ENCODE data around the gene ZNF280A. TPM values are rescaled to one million over a fixed set of nuclear protein-coding genes. Genes with fewer than 3 reads are reported as not detected.

The ZNF280A gene
- total RNA-seq, 4 donors from 2014 or later = 0.21 to 0.59 TPM; not detected in 2

DNA sequence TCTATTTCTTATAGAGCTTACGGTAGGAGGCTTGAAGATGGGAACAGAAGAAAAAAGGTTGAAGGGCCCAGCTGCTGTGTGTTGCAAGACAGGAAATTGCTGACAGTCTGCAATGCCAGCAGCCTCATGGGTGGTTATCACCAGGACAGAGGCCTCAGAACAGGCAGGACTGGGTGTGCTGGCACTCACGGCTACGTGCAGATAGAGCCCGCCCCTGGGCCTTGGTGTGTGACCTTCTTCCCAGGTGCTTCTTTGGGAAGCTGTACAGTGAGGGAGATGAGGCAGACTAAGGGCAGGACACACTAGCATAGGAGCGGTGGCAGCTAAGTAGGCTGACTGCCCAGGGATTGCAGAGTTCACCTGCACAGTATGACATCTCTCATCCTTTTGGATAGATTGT lies 26.4 kb upstream of the ZNF280A start:
- Histone ChIP-seq H3K27me3 (no peaks in the 10 kb centered on the region), H3K27ac (no peak overlapping the region), H3K4me1 (no peaks in the 10 kb centered on the region), H3K9me3 (no peaks in the 10 kb centered on the region), H3K36me3 (no peaks in the 10 kb centered on the region), H3K4me3 (no peak overlapping the region)
- WGBS, 2 donors = 74 to 76% methylated on average over 5 of the region's 5 CpGs
- TF ChIP-seq EP300 (IDR thresholded peaks at IDR 0.05) (no peak), POLR2A (IDR thresholded peaks at IDR 0.05) (no peak)
- TF ChIP-seq, protein P1, sequence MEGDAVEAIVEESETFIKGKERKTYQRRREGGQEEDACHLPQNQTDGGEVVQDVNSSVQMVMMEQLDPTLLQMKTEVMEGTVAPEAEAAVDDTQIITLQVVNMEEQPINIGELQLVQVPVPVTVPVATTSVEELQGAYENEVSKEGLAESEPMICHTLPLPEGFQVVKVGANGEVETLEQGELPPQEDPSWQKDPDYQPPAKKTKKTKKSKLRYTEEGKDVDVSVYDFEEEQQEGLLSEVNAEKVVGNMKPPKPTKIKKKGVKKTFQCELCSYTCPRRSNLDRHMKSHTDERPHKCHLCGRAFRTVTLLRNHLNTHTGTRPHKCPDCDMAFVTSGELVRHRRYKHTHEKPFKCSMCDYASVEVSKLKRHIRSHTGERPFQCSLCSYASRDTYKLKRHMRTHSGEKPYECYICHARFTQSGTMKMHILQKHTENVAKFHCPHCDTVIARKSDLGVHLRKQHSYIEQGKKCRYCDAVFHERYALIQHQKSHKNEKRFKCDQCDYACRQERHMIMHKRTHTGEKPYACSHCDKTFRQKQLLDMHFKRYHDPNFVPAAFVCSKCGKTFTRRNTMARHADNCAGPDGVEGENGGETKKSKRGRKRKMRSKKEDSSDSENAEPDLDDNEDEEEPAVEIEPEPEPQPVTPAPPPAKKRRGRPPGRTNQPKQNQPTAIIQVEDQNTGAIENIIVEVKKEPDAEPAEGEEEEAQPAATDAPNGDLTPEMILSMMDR (IDR thresholded peaks at IDR 0.05) = no peak
- DNase-seq (ENCODE audit: low spot score in 2 of 2) = peak in 1 of 2 donors; percentile 17

DNA sequence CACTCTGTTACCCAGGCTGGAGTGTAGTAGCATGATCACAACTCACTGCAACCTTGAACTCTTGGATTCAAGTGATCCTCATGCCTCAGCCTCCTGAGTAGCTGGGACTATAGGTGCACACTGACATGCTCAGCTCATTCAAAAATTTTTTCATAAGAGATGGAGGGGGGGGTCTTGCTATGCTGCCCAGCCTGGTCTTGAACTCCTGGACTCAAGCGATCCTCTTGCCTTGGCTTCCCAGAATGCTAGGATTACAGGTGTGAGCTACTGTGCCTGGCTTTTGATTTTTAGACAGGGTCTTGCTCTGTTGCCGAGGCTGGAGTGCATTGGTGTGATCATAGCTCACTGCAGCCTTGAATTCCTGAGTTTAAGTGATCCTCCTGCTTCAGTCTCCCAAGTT lies 25.0 kb upstream of the ZNF280A start:
- Histone ChIP-seq H3K27me3 (no peaks in the 10 kb centered on the region), H3K27ac (no peak overlapping the region), H3K9me3 (no peaks in the 10 kb centered on the region), H3K4me3 (no peak overlapping the region), H3K36me3 (no peaks in the 10 kb centered on the region), H3K4me1 (no peaks in the 10 kb centered on the region)
- TF ChIP-seq, protein P1 (IDR thresholded peaks at IDR 0.05) = no peak
- TF ChIP-seq POLR2A (IDR thresholded peaks at IDR 0.05) = no peak
- no peak for TF ChIP-seq EP300 (IDR thresholded peaks at IDR 0.05)
- 83 to 92% methylated on average over 2 of the region's 2 CpGs for WGBS, 2 donors
- no peak for DNase-seq (ENCODE audit: low spot score in 2 of 2)

DNA sequence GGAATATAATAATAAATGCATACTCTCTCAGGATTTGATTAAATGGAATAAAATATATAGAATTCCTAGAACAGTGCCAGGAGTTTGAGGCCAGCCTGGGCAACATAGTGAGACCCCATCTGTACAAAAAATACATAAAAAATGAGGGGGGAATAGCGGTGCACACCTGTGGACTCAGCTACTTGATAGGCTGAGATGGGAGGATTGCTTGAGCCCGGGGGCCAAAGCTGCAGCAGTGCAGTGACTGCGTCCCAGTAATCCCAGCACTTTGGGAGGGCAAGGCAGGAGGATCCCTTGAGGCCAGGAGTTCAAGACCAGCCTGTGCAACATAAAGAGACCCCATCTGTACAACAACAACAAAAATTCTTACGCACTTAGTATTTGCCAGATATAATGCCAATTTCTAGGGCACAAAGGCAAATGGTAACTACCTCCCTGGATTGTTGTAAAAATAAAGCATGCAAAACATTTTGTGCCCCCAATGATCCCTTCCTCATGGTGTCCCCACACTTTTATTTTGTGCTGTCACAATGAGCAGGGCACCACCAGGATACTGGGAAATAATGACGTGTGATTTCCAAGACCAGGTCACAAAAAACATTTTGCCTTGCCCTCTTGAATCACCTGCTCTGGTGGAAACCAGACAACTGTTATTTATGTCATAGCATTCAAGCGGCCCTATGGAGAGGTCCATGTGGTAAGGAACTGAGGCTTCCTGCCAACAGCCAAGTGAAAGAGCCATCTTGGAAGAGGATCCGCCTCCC lies 18.3 kb upstream of the ZNF280A start:
- TF ChIP-seq POLR2A (IDR thresholded peaks at IDR 0.05) = no peak
- TF ChIP-seq EP300 (IDR thresholded peaks at IDR 0.05) = no peak
- TF ChIP-seq, protein P1 (IDR thresholded peaks at IDR 0.05) = no peak
- Histone ChIP-seq H3K36me3 (no peaks in the 10 kb centered on the region), H3K4me3 (no peak overlapping the region), H3K27me3 (no peaks in the 10 kb centered on the region), H3K9me3 (no peaks in the 10 kb centered on the region), H3K27ac (no peak overlapping the region), H3K4me1 (no peaks in the 10 kb centered on the region)
- DNase-seq (ENCODE audit: low spot score in 2 of 2) = no peak
- WGBS, 2 donors = 75 to 85% methylated on average over 7 of the region's 7 CpGs

DNA sequence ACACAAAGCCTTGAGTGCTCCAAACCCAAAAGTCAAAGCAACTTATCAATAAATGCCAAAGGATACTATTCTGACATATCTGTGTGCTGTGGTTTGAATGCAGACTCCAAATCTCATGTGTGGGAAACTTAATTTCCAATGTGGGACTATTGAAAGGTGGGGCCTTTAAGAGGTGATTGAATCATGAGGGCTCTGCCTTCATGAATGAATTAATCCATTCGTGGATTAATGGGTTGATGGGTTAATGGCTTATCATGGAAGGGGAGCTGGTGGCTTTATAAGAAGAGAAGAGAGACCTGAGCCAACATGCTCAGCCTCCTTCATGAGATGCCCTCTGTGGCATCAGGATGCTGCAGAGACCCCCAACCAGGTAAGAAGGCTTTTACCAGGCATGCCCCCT lies 16.8 kb upstream of the ZNF280A start:
- no peak overlapping the region for H3K27ac ChIP-seq
- H3K27me3 ChIP-seq = no peaks in the 10 kb centered on the region
- H3K9me3 ChIP-seq = no peaks in the 10 kb centered on the region
- H3K4me1 ChIP-seq = no peaks in the 10 kb centered on the region
- H3K4me3 ChIP-seq = no peak overlapping the region
- no peaks in the 10 kb centered on the region for H3K36me3 ChIP-seq
- whole genome bisulfite sequencing, 2 donors = 35 to 38% methylated on average over 1 of the region's 1 CpG
- no peak for DNase-seq (ENCODE audit: low spot score in 2 of 2)
- TF ChIP-seq POLR2A (IDR thresholded peaks at IDR 0.05) = no peak
- no peak for TF ChIP-seq EP300 (IDR thresholded peaks at IDR 0.05)
- TF ChIP-seq, protein P1 (IDR thresholded peaks at IDR 0.05) = no peak

DNA sequence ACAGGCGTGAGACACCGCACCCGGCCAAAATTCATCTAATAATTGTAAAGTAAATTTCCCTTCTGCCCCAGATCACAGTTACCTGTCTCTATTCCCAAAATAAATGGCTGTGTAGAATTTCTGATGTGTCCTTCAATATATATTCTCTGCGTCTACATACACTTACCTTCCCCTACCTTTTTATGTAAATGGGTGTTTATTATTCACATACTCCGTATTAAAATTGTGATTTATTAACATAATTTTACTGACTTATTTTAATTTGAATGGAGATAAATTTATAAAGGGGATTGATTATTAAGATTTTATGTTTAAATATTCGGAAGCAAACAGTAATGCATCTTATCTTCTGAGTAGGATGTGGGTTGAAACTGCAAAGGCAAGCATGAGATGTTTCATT lies 16.4 kb upstream of the ZNF280A start:
- Histone ChIP-seq H3K27me3 (no peaks in the 10 kb centered on the region), H3K4me3 (no peak overlapping the region), H3K9me3 (no peaks in the 10 kb centered on the region), H3K27ac (no peak overlapping the region), H3K36me3 (no peaks in the 10 kb centered on the region), H3K4me1 (no peaks in the 10 kb centered on the region)
- no peak for TF ChIP-seq POLR2A (IDR thresholded peaks at IDR 0.05)
- TF ChIP-seq EP300 (IDR thresholded peaks at IDR 0.05) = no peak
- TF ChIP-seq, protein P1 (IDR thresholded peaks at IDR 0.05) = no peak
- no peak for DNase-seq (ENCODE audit: low spot score in 2 of 2)
- WGBS, 2 donors = 80 to 82% methylated on average over 6 of the region's 6 CpGs
